ENCODE results near the gene MUS81.
A peak's percentile ranks its signal among the peaks of the same experiment; 100 is the strongest.
"Not testable (repeated sequence)": the region's sequence is repeated elsewhere in the genome, so short reads cannot be mapped to it uniquely, and the experiment has no call there.

The MUS81 gene

DNA sequence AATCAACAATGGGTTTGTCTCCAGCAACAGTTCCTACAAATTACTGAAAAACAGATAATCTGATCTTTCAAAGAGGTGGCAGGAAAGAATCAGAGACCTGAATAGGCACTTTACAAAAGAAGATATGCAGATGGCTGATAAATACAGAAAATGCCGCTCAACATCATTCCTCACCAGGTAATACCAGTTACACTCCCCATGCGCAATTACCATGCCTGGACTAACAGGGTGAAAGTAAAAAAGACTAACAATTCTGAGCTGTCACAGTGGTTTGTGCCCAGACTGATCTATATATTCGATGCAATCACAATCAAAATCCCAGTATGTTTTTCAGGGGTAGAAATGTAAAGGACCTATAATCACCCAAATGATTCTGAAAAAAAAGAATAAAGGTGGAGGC lies 16.4 kb upstream of the MUS81 start:
- Histone ChIP-seq H3K27ac (no peak overlapping the region), H3K4me3 (no peak overlapping the region)

- Histone ChIP-seq H3K27ac (no peak overlapping the region), H3K4me3 (no peak overlapping the region)
These were observed 15.9 kb upstream of the MUS81 start for GRCh38 chr11:65844231-65844872.

GRCh38 chr11:65847746-65848145 lies 12.5 kb upstream of the MUS81 start:
- Histone ChIP-seq H3K4me3 (no peak overlapping the region), H3K27ac (no peak overlapping the region)

DNA sequence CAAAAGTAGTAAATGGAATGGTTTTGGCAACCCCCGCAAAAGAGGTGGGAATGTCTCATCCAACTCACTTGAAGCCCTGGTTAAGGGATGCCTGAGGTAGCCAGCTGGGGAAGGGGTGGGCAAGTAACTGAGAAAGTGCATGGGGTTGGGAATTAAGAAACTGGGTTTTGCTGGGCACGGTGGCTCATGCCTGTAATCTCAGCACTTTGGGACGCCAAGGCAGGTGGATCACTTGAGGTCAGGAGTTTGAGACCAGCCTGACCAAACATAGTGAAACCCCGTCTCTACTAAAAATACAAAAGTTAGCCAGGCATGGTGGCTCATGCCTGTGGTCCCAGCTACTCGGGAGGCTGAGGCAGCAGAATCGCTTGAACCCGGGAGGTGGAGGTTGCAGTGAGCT lies 11.5 kb upstream of the MUS81 start:
- not testable (repeated sequence) for H3K4me3 ChIP-seq, H3K27ac ChIP-seq

DNA sequence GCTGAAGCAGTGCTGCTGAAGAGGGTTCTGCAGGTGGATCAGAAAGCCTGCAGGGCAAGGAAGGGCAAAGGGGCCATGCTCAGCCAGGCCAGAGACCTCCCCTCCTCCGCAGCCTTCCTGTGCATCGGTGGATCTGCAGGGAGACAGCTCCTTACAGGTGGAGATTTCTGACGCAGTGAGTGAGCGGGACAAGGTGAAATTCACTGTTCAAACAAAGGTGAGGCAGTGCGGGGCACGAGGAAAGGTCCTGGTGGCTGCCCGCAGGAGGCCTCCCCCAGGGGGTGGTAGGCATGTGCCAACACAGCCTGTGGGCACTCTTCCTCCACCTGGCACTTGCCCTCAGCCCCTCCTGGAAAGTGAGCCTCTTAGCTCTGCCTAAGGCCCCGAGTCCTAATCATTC lies 10.9 kb upstream of the MUS81 start:
- H3K4me3 ChIP-seq, result no peak overlapping the region
- no peak overlapping the region for H3K27ac ChIP-seq

- no peak overlapping the region for H3K27ac ChIP-seq
- H3K4me3 ChIP-seq, result no peak overlapping the region
These were observed 10.4 kb upstream of the MUS81 start for GRCh38 chr11:65849771-65850216.

DNA sequence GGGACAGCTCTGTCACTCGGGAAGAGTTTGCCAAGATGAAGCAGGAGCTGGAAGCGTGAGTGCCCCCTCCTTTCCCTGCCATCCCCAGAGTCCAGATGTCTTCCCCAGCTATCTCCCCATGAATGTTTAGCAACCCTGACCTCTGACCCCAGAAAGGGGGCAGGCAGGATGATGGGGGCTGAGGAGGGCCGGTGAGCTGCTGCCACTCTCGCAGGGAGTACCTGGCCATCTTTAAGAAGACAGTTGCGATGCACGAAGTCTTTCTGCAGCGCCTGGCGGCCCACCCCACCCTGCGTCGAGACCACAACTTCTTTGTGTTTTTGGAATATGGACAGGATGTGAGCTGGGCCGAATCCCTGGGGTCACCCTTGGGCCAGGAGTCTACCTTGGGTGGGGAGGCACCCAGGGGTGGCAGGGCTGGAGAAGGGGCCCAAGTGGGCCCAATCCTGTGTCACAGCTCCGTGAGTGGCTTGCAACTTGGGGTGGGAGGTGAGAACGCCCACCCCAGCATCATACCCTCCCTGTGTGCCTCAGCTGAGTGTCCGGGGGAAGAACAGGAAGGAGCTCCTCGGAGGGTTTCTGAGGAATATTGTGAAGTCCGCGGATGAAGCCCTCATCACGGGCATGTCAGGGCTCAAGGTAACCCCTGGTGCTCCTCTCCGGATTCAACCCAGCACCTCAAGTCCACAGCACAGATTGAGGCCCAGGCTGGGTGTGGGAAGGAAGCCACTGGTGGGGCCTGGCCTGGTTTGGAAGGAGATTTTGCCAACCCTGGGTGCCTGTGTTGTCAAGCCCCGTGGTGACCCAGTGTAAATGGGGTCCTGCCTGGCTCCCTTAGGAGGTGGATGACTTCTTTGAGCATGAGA lies 9.8 kb upstream of the MUS81 start:
- H3K4me3 ChIP-seq, result no peak overlapping the region
- H3K27ac ChIP-seq, result no peak overlapping the region

- H3K27ac ChIP-seq, result no peak overlapping the region
- no peak overlapping the region for H3K4me3 ChIP-seq
These were observed 9.1 kb upstream of the MUS81 start for GRCh38 chr11:65851083-65851579.

GRCh38 chr11:65851811-65852507 lies 8.3 kb upstream of the MUS81 start:
- H3K4me3 ChIP-seq, result no peak overlapping the region
- H3K27ac ChIP-seq, result no peak overlapping the region

DNA sequence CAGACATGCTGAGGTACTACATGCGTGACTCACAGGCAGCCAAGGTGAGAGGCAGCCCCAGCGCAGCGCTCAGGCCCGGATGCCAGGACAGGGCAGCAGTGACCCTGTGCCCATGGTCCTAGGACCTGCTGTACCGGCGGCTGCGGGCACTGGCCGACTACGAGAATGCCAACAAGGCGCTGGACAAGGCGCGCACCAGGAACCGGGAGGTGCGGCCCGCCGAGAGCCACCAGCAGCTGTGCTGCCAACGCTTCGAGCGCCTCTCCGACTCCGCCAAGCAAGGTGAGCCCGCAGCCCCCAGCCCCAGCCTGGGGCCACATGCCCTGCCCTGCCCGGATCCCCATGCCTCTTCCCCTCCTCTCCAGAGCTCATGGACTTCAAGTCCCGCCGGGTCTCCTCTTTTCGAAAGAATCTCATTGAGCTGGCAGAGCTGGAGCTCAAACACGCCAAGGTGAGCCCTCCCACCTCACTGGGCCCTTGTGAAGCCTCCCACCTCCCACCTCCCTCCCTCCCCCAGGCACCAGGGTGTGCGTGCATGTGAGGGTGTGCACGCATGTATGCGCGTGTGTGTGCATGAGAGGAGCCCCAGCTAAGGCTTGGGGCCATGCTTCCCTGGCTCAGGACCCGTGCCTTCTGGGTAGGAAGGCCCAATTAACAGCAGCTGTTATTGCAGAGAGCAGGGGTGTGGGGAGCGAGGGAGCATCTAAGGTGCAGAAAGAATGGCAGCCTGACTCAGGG lies 7.6 kb upstream of the MUS81 start:
- Histone ChIP-seq H3K4me3 (no peak overlapping the region), H3K27ac (no peak overlapping the region)

GRCh38 chr11:65853246-65853979 lies 6.8 kb upstream of the MUS81 start:
- Histone ChIP-seq H3K27ac (no peak overlapping the region), H3K4me3 (no peak overlapping the region)

- Histone ChIP-seq H3K4me3 (no peak overlapping the region), H3K27ac (no peak overlapping the region)
These were observed 6.1 kb upstream of the MUS81 start for GRCh38 chr11:65854161-65854592.

- no peak overlapping the region for H3K27ac ChIP-seq
These were observed 5.1 kb upstream of the MUS81 start for GRCh38 chr11:65854852-65855837.

GRCh38 chr11:65855927-65856363 lies 4.3 kb upstream of the MUS81 start:
- Histone ChIP-seq H3K4me3 (peak overlapping the region in 5 of 7 experiments; percentile 82 to 99 (median 98)), H3K27ac (peak overlapping the region in 3 of 21 experiments; percentile 94 to 97 (median 96))

More at GRCh38 chr11:65854852-65855837, 5.1 kb upstream of the MUS81 start:
- no peak overlapping the region for H3K4me3 ChIP-seq

DNA sequence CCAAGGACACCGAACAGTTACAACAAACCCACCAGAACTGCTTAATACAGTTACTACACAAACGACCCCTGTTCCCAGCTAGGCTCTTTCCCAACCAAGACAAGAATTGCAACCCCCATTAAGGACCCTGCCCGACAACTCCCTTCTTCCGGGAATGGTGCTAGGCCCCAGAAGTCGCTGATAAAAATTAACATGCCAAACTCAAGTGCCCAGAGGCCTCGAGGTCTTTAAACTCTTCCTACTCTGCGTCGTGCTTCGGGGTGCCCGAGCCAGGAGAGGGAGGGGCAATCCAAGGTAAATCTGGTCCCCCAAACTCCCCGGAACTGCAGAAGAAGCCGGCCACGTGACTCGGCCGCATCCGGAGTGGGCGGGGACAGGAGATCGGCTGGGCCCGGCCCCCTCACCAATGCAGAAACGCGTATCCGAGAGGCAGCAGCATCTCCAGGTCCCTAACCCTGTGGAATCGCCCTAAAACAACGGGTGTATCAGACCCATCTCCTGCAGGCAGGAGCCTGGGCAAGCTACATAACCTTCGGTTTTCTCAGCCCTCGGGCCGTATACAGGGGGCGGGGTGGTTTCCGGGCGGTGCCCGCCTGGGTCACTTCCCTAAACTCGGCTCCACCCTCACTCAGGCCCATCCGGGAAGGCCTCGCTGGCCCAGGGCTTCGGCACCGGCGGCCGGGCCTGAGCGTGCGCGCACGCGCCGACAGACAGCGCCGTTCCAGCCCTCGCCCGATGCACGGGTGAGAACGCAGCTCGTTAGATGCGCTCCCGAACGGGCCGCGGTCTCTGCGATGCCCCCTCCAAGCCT lies 3.3 kb upstream of the MUS81 start:
- Histone ChIP-seq H3K27ac (peak overlapping the region; percentile 89 to 99 (median 96)), H3K4me3 (peak overlapping the region; percentile 80 to 100 (median 98))

- H3K4me3 ChIP-seq, result peak overlapping the region; percentile 80 to 100 (median 98)
- peak overlapping the region; percentile 89 to 99 (median 96) for H3K27ac ChIP-seq
These were observed 2.8 kb upstream of the MUS81 start for GRCh38 chr11:65857500-65857852.
